Stimulated activated CD4-positive, alpha-beta T cell treated with anti-CD3 and anti-CD28 coated beads, Interleukin-15, amount 100 ng/mL, for 48 hours (primary cell): ENCODE data around the gene P2RY14.

Experiments used
- DNase-seq, 2 donors: peaks; one replicate each; pipeline ENCODE4 v3.0.0-alpha.2; 2020; ENCODE audit warnings: low read depth in 2 of 2

P2RY14 gene

GRCh38 chr3:151278230-151278629 lies at the start of gene P2RY14:
Gene P2RY14, minus strand, starts transcription at chr3:151278542. Its CDS starts 64,226 bp downstream, at chr3:151214316.
- no peak for DNase-seq

GRCh38 chr3:151327571-151328198 lies 49.3 kb upstream of the P2RY14 start:
- no peak for DNase-seq

DNA sequence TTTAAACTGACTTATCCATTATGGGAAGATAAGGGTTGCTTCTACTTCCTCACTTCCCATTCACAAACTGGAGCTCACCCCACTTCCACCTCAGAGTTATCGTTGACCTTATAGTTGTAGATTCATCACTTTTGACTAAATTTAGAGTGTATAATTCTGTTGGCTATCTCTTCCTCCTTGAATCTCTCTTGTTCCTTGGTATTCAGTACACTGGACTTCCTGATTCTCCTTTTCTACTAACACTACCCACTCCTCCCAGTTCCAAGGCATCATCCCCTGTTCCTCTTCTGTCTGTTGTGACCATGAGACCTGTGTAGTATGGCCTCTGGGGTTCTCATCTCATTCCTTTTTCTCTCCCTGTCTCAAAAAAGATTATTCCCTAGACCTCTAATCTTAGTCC lies 44.2 kb upstream of the P2RY14 start:
- no peak for DNase-seq

DNA sequence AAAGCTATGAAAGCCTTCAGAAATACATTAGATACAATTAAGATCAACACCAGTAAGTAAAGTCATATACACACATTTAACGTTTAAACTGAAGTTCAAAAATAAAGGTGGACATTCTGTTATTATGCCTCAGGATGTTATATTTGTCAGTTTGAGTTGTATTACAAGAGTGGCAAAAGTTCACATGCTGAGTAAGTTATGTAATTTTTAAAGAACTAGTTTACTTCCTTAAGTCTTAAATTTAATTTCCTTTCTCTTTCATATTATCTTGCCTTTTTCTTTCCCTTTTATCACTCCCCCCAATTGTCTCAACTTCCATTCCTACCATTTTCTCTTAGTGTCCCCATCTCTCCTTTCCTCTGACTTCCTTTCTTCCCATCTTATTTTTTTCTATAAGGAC lies 43.2 kb upstream of the P2RY14 start:
- DNase-seq = no peak

GRCh38 chr3:151320131-151320530 lies 41.8 kb upstream of the P2RY14 start:
- no peak for DNase-seq

DNA sequence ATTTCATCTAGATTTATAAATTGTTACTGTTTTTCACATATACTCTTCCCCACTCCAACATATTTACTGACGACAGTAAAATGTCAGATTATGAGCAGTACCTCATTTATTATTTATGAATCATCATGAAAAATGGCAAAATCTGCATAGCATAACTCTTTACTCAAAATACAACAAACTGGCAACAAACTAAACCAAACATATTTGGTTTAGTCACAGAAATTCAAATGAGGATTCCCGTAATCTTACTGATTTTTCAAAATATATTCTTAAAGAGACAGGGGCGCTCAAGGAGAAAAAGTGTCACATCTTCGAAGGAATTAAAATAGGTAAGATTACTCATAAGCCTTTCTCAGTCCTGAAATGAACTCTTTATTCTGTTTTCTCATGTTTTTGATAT lies 41.3 kb upstream of the P2RY14 start:
- DNase-seq = no peak

GRCh38 chr3:151318991-151319390 lies 40.6 kb upstream of the P2RY14 start:
- DNase-seq = no peak

- DNase-seq = no peak
Measured at GRCh38 chr3:151318313-151318712, 40.0 kb upstream of the P2RY14 start.

DNA sequence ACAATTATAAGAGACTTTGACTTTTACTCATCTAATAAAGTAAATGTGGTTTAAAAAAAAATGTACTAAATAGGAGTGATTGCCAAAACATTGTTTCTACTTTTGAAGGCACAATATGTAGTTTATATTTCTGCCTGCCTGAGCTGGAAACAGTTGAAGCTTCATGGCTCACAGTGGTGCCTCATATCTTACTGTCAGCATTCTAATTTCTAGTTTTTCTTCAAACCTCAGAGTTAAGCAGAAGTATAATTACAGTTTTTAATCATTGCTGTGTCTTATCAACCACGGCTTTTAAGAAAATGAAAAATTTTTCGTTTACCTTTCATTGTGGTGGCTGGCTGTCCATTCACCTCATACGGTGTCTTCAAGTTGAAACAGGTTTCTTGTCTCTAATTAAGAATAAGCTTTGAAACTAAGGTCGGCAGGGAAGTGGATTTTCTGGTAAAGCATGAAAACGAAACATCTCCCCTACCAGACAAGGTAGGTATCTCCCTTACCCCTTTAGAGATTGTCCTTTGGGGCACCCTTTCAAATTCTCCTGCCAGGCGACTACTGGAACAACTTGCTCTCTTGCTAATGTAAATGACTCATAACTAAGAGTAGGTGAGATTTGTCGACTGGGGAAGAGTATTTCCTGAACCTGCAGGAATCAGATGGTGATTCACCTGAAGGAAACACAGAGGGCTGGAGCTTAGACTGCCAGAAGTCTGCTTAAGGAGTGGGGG lies 38.1 kb upstream of the P2RY14 start, which contains the start of gene GPR87:
Gene GPR87 (minus strand): TSS at position 554 of the 725 bp plus-strand sequence. CDS start 16,720 bp downstream, outside the sequence.
- DNase-seq = peak in 1 of 2 donors; percentile 33

DNA sequence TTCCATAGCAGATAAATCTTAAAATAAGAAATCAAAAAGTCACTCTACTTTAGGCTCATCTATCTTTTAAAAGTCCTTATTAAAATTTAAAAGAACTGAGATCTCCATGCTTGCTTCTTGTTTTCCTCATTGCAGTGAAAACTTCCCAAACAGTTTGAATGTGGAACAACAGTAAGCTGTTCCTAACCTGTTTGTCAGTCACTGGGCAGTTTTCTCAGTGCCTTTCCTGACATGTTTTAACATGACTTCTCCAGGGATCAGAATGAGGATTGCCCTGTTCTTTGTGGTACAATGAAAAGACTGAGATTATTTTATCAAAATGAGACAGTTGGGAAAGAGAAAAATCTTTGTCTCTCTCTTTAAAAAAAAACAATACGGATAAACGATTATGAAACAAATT lies 37.5 kb upstream of the P2RY14 start:
- no peak for DNase-seq

GRCh38 chr3:151315136-151315535 lies 36.8 kb upstream of the P2RY14 start:
- DNase-seq = no peak

GRCh38 chr3:151314593-151314992 lies 36.3 kb upstream of the P2RY14 start:
- DNase-seq = no peak

GRCh38 chr3:151314137-151314536 lies 35.8 kb upstream of the P2RY14 start:
- DNase-seq = no peak

GRCh38 chr3:151312972-151313371 lies 34.6 kb upstream of the P2RY14 start:
- no peak for DNase-seq

GRCh38 chr3:151309566-151309965 lies 31.2 kb upstream of the P2RY14 start:
- no peak for DNase-seq

DNA sequence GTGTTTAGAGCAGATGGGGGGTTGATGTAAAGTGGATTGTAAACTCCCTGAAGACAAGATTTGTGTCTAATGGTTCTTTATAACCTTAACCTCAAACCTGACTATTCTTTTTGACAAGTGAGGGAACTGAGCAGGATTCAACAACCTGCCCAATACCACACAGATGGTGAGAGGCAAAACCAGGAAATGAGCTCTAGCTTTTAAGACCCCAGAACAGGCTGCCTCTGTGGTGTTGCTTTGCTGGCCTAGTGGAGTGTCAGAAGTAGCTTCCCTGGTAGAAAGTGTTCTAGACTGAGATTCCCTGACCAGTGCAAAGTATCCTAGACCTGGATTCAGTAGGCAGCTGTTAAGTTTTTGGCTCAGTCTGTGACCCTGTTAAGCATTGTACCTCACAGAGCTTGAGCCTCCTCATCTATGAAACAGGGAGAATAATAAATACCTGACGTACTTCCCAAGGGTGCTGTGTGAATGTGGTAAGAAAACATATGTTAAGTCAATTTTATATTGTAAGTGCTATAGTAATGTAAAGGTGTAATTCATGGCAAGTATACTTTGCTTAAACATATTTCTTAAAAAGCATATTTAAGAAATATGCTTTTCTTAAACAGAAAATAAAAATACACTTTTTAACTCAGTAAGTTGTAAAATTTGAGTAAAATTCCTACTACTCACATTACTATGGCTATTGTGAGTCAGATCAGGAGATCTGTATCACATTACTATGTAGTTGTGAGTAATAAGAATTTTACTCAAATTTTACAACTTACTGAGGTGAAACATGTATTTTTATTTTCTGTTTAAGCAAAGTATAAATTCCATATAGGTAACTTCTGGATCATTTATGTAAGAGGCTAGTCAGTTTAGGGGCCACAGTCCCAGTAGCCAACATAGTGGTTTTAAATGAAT lies 29.5 kb upstream of the P2RY14 start:
- DNase-seq = no peak

- no peak for DNase-seq
Measured at GRCh38 chr3:151307131-151307530, 28.8 kb upstream of the P2RY14 start.

DNA sequence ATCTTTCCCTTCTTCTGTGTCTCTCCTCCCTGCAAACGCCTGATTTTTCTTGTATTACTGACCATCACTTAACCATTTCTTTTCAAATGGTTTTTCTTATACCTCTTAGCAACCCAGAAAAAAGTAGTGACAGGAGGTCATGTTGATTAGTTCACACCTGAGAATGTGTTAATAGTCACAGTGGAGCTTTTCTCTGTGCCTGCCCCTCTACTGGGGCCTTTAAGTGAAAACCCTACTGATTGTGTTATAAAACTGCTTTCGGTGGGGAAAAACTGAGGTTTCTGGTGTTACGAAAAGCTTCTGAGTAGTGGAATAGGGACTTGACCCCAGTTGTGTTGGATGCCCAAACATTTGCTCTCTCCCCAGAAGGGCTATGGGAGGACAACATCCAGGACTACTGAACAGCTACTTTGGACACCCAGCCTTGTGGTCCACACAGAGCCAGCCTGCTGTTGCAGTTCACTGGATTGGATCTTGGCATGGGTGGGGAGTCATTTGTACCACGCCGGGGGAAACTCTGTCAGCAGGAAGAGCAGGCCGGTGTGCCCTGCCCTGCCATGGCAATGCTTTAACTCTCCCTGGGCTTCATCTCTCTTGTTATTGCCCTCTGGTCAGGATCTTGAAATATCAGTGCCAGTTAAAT lies 27.9 kb upstream of the P2RY14 start:
- no peak for DNase-seq

DNA sequence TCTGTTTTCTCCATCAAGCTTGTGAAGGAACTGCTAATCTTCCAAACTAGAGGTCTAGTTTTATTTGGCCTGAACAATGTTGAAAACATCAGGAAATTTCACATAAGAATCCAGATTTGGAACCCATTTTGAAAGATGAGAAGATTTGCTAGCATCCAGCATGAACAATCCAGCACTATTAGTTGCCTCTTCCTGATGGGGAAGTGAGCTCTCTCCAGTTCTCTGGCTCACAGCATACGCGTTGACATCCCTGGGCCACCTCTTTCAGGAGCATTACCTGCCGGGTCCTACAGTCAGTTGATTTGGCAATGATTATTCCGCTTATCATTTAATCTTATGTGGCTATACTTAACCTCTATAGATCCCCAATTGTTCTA lies 27.4 kb upstream of the P2RY14 start:
- DNase-seq = no peak

- DNase-seq = peak; percentile 10 to 33
Measured at GRCh38 chr3:151305060-151305774, 26.9 kb upstream of the P2RY14 start.

DNA sequence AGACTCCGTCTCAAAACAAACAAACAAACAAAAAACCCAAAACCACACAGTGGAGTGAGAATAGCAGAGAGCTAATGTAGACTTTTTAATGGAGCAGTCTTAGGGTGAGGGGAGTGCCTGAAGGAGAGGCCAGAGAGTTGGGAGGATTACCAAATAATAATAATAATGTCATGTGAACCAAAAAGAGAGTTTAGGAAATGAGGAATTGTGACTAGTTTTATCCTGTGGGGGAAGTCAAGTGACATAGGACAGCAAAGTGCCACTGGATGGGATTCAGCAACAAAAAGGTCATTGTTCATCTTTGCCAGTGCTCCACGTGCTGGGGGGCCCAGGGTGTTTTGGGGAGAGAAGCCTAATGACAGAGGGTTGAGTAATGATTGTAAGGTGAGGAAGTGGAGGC lies 25.4 kb upstream of the P2RY14 start:
- DNase-seq = no peak
